ENCODE results near the gene DDX31. TPM values are rescaled to one million over a fixed set of nuclear protein-coding genes. Genes with fewer than 3 reads are reported as not detected.

The DDX31 gene
- total RNA-seq, 1 experiment from 2014 or later, result 21.8 TPM

DNA sequence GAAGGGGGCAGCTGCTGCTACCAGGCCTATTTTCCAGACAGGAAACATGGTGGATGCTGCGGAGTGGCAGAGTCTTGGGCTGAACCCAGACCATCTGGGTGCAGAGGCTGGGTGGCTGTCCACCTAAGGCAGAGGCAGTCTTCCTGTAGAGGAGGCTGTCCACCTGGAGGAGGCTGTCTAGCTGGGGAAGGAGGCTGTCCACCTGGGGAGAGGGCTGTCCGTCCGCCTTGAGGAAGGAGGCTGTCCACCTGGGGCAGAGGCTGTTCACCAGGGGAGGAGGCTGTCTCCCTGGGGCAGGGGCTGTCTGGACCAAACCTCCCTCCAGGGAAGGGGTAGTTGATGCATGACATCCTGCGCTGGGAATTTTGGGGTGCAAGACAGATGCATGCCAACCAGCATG, 126.5 kb downstream of the DDX31 start:
- Histone ChIP-seq H3K36me3 (ENCODE audit: insufficient read depth, low read length) (no peaks in the 10 kb centered on the region), H3K9me3 (ENCODE audit: low read length) (no peaks in the 10 kb centered on the region), H3K9me2 (replicated peaks; ENCODE audit: insufficient read depth, low read length) (no peaks in the 10 kb centered on the region), H4K20me1 (ENCODE audit: insufficient read depth, low read depth, low read length) (no peaks in the 10 kb centered on the region), H3K27me3 (ENCODE audit: low read length) (no peaks in the 10 kb centered on the region), H3K4me1 (ENCODE audit: low read length) (peaks cover 29% of the 10 kb centered on the region), H3K79me2 (ENCODE audit: low read length) (no peaks in the 10 kb centered on the region), H3K4me2 (ENCODE audit: low read depth, low read length, poor library complexity, severe bottlenecking) (no peak overlapping the region), H3K4me3 (ENCODE audit: low read length) (no peak overlapping the region), H3K9ac (ENCODE audit: low read length) (no peak overlapping the region), H2AFZ (ENCODE audit: low read length) (no peak overlapping the region), H3K27ac (ENCODE audit: low read length) (no peak overlapping the region)
- no peak for DNase-seq

Other genes starting within 250 kb of the DDX31 start
- gene BARHL1, start 87.4 kb downstream of the DDX31 start, total RNA-seq (2014; rRNA removed; shearing (Covaris generic); ENCODE audit: low replicate concordance), result not detected in 2 replicates
- gene GTF3C4, start 481 bp upstream of the DDX31 start, total RNA-seq (2014; rRNA removed; shearing (Covaris generic); ENCODE audit: low replicate concordance), result 8.8 and 11.2 TPM in 2 replicates
- gene AK8, start 208.3 kb upstream of the DDX31 start, total RNA-seq (2014; rRNA removed; shearing (Covaris generic); ENCODE audit: low replicate concordance), result 1.3 TPM in 1 of 2 replicates, not detected in the other
- 4.9 and 13.5 TPM in 2 replicates for gene SPACA9, start 208.9 kb upstream of the DDX31 start, total RNA-seq (2014; rRNA removed; shearing (Covaris generic); ENCODE audit: low replicate concordance)

All from Karpas-422 (cell line).